ENCODE measurements around the gene CATSPERD. TPM values are rescaled to one million over a fixed set of nuclear protein-coding genes. Genes with fewer than 3 reads are reported as not detected.

The CATSPERD gene
- total RNA-seq, 1 donor from 2014 or later = not detected

GRCh38 chr19:5786593-5787408 is 66.4 kb downstream of the CATSPERD start:
- no peak overlapping the region for H3K4me3 ChIP-seq (ENCODE audit: low read depth, low read length)
- H3K36me3 ChIP-seq (ENCODE audit: control insufficient read depth, insufficient read depth, low read length) = peaks cover 36% of the 10 kb centered on the region
- no peak for FAIRE-seq
- no peaks in the 10 kb centered on the region for H3K27me3 ChIP-seq (ENCODE audit: control insufficient read depth, insufficient read depth, low read length)
- TF ChIP-seq, protein P1, sequence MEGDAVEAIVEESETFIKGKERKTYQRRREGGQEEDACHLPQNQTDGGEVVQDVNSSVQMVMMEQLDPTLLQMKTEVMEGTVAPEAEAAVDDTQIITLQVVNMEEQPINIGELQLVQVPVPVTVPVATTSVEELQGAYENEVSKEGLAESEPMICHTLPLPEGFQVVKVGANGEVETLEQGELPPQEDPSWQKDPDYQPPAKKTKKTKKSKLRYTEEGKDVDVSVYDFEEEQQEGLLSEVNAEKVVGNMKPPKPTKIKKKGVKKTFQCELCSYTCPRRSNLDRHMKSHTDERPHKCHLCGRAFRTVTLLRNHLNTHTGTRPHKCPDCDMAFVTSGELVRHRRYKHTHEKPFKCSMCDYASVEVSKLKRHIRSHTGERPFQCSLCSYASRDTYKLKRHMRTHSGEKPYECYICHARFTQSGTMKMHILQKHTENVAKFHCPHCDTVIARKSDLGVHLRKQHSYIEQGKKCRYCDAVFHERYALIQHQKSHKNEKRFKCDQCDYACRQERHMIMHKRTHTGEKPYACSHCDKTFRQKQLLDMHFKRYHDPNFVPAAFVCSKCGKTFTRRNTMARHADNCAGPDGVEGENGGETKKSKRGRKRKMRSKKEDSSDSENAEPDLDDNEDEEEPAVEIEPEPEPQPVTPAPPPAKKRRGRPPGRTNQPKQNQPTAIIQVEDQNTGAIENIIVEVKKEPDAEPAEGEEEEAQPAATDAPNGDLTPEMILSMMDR (IDR thresholded peaks at IDR 0.05; ENCODE audit: insufficient read depth, low read length, severe bottlenecking) = no peak
- DNase-seq (ENCODE audit: low read depth) = no peak

GRCh38 chr19:5787409-5788182 is 67.2 kb downstream of the CATSPERD start:
- Histone ChIP-seq H3K4me3 (ENCODE audit: low read depth, low read length) (no peak overlapping the region), H3K27me3 (ENCODE audit: control insufficient read depth, insufficient read depth, low read length) (no peaks in the 10 kb centered on the region), H3K36me3 (ENCODE audit: control insufficient read depth, insufficient read depth, low read length) (peaks cover 36% of the 10 kb centered on the region)
- FAIRE-seq (no peak), DNase-seq (ENCODE audit: low read depth) (no peak)
- TF ChIP-seq, protein P1 (IDR thresholded peaks at IDR 0.05; ENCODE audit: insufficient read depth, low read length, severe bottlenecking) = no peak

DNA sequence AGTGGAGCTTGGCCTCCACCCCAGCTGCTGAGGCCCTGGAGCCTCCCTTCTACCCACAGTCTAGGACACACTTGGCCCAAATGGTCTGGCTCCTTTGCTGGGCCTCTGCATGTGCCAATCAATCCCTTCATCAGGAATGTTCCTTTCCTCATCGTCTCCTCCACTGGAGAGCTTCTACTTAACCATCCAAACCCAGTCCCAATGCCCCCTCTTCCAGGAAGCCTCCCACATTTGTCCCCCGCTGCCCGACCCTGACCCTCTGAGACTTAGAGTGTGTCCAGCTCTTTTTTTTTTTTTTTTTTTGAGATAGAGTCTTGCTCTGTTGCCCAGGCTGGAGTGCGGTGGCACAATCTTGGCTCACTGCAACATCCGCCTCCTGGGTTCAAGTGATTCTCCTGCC is 68.0 kb downstream of the CATSPERD start:
- no peak for FAIRE-seq
- H3K36me3 ChIP-seq (ENCODE audit: control insufficient read depth, insufficient read depth, low read length) = peaks cover 36% of the 10 kb centered on the region

DNA sequence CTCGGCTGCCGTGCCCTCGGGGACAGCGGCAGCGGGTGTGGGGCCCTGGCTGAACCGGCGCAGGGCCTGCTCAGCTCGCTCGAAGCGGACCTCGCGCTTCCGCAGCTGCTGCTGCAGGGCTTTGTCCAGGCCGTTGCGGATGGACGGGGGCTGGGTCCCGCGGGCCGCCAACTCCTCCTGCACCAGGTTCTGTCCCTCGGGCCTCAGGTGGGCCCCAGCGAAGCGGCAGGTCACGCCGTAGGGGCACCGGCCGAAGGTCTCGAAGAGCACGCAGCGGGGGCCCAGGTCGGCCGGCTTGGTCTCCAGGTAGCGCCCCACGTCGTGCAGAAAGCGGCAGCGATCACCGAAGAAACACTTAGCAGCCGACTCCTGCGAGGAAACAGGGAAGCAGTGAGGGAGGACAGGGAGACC is 68.9 kb downstream of the CATSPERD start:
- Histone ChIP-seq H3K27me3 (ENCODE audit: control insufficient read depth, insufficient read depth, low read length) (no peaks in the 10 kb centered on the region), H3K36me3 (ENCODE audit: control insufficient read depth, insufficient read depth, low read length) (peaks cover 34% of the 10 kb centered on the region), H3K4me3 (ENCODE audit: low read depth, low read length) (no peak overlapping the region)
- DNase-seq (ENCODE audit: low read depth) (no peak), FAIRE-seq (no peak)
- TF ChIP-seq, protein P1 (IDR thresholded peaks at IDR 0.05; ENCODE audit: insufficient read depth, low read length, severe bottlenecking) = no peak

More for the DNA sequence above, 68.0 kb downstream of the CATSPERD start:
- Histone ChIP-seq H3K4me3 (ENCODE audit: low read depth, low read length) (no peak overlapping the region), H3K27me3 (ENCODE audit: control insufficient read depth, insufficient read depth, low read length) (no peaks in the 10 kb centered on the region)
- no peak for DNase-seq (ENCODE audit: low read depth)
- TF ChIP-seq, protein P1 (IDR thresholded peaks at IDR 0.05; ENCODE audit: insufficient read depth, low read length, severe bottlenecking) = no peak

DNA sequence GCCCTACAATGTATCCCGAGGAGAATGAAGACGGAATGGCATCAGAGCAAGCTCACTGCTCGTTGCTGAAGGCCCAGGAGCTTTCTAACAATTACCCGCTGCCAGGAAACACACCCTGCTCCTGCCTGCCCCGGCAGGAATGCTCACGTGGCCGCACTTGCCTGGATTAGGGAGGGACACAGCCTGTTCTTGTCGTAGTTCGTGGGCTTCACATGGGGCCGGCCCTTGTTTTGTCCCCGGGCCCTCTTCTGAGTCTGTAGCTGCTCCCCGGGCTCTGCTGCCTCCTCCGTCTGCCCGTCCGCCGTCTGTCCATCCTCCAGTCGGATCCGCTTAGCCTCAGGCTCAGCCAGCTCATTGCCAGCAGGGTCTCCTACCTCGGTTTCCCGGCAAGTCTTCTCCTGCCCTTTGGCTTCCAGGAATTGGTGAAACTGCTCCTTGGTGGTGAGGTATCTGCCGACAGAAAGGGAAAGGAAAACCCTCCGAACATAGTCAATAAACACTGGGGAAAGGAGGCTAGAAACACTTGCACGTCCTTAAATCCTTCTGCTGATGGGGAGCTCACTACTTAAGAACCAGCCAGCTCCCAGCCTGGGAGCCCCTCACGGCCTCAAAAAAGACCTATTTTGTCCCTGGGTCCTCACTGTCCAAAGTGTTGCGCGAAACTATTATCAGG is 69.6 kb downstream of the CATSPERD start:
- peak; percentile 59 for DNase-seq (ENCODE audit: low read depth)
- Histone ChIP-seq H3K36me3 (ENCODE audit: control insufficient read depth, insufficient read depth, low read length) (peaks cover 32% of the 10 kb centered on the region), H3K27me3 (ENCODE audit: control insufficient read depth, insufficient read depth, low read length) (no peaks in the 10 kb centered on the region), H3K4me3 (ENCODE audit: low read depth, low read length) (peak overlapping the region; percentile 93)
- TF ChIP-seq, protein P1 (IDR thresholded peaks at IDR 0.05; ENCODE audit: insufficient read depth, low read length, severe bottlenecking) = no peak
- FAIRE-seq = peak; percentile 88

Data from bronchial epithelial cell (primary cell).